T follicular helper cell (primary cell): Measurements from ENCODE around the gene SEC23B.

Experiments used
- DNase-seq: peaks from one replicate; pipeline ENCODE4 v3.0.0-alpha.2; 2020; ENCODE audit warnings: low read depth

Gene SEC23B

GRCh38 chr20:18587665-18588573 lies 80.2 kb downstream of the SEC23B start, which contains the start of gene DTD1:
Gene DTD1, plus strand, starts transcription at chr20:18588054. Its CDS starts 19 bp downstream, at chr20:18588073.
- DNase-seq: peak; percentile 53

GRCh38 chr20:18588574-18588933 lies 80.8 kb downstream of the SEC23B start:
- DNase-seq: no peak

GRCh38 chr20:18589941-18590674 lies 82.4 kb downstream of the SEC23B start:
- DNase-seq: no peak

- no peak for DNase-seq
These were observed 88.5 kb downstream of the SEC23B start for GRCh38 chr20:18596270-18596669.

- DNase-seq: no peak
These were observed 102.0 kb downstream of the SEC23B start for GRCh38 chr20:18609741-18610140.
